ENCODE data around the gene HSPA2. TPM values are rescaled to one million over a fixed set of nuclear protein-coding genes. Genes with fewer than 3 reads are reported as not detected.
A peak's percentile ranks its signal among the peaks of the same experiment; 100 is the strongest.
"Not testable (repeated sequence)": the region's sequence is repeated elsewhere in the genome, so short reads cannot be mapped to it uniquely, and the experiment has no call there.

Gene HSPA2
- total and polyA plus RNA-seq, 11 donors = 3.2 to 96.0 (median 22.9) TPM

DNA sequence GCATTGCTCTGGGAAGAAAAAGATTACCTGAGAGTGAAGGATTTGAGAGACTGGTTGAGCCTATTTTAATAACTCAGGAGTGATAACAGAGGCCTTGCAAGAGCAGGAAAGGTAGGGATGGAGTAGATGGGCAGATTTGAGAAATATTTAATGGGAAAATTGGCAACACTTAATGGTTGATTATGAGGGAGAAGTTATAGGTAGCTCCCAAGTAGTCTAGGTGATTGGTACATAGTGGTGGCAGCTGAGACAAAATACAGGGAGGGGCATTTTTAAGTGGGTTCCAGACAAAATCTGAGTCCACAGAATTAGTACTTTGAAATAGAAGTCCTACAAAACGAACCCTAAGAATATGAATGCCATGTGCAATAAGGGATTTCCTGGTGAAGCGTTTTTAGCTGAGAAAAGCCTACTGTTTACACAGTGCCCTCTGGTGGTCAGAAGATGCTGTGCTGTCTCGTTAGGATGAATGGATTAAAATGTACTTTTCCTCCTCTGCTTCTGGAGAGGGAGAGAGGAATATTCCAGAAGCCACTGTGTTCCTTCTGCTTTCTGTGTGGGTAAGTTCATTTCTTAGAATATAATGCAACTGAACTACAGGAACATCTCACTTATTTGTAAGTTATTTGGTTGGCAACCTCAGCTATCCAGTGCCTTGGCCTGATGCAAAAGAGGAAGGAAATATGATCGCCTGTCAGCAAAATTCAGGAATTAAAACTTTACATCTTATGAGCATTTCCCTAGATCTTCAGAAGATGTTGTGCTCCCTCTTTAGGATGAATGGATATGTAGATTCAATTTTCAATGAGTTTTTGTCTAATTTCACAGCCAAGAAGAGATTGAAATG is 29.5 kb upstream of the HSPA2 start:
- peak overlapping the region in 2 of 12 donors; percentile 15 to 86 for H3K27ac ChIP-seq
- DNase-seq = peak in 4 of 5 donors; percentile 40 to 71 (median 58)
- 16 to 20% (median 18%) methylated on average over 4 of the region's 4 CpGs for whole genome bisulfite sequencing, 4 donors

GRCh38 chr14:64513271-64513670 is 27.3 kb upstream of the HSPA2 start:
- no peak for ATAC-seq
- no peak overlapping the region for H3K27ac ChIP-seq
- H3K27me3 ChIP-seq = no peaks in the 10 kb centered on the region
- intact Hi-C loops (cut with DNase I) = loop anchor here in 3 of 10 donors (5.0 to 10.0 kb wide), 3 partner anchors 78 to 168 kb away; no protein-coding TSS in a partner anchor
- H3K4me3 ChIP-seq = no peak overlapping the region
- H3K36me3 ChIP-seq = no peaks in the 10 kb centered on the region
- no peak for DNase-seq
- H3K4me1 ChIP-seq = peaks cover 3 to 82% (median 34%) of the 10 kb centered on the region in 12 donors
- 91 to 96% (median 93%) methylated on average over 2 of the region's 2 CpGs for WGBS, 4 donors
- TF ChIP-seq, protein P1, sequence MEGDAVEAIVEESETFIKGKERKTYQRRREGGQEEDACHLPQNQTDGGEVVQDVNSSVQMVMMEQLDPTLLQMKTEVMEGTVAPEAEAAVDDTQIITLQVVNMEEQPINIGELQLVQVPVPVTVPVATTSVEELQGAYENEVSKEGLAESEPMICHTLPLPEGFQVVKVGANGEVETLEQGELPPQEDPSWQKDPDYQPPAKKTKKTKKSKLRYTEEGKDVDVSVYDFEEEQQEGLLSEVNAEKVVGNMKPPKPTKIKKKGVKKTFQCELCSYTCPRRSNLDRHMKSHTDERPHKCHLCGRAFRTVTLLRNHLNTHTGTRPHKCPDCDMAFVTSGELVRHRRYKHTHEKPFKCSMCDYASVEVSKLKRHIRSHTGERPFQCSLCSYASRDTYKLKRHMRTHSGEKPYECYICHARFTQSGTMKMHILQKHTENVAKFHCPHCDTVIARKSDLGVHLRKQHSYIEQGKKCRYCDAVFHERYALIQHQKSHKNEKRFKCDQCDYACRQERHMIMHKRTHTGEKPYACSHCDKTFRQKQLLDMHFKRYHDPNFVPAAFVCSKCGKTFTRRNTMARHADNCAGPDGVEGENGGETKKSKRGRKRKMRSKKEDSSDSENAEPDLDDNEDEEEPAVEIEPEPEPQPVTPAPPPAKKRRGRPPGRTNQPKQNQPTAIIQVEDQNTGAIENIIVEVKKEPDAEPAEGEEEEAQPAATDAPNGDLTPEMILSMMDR (IDR thresholded peaks at IDR 0.05) = no peak
- TF ChIP-seq POLR2A (IDR thresholded peaks at IDR 0.05) = no peak
- no peaks in the 10 kb centered on the region for H3K9me3 ChIP-seq

More for the DNA sequence above, 29.5 kb upstream of the HSPA2 start:
- H3K36me3 ChIP-seq = no peaks in the 10 kb centered on the region
- H3K4me1 ChIP-seq = peaks cover 3 to 84% (median 55%) of the 10 kb centered on the region in 12 donors
- no peaks in the 10 kb centered on the region for H3K27me3 ChIP-seq
- ATAC-seq = peak; percentile 18 to 75 (median 55)
- peak overlapping the region in 1 of 12 donors; percentile 7 for H3K4me3 ChIP-seq
- TF ChIP-seq POLR2A (IDR thresholded peaks at IDR 0.05) = no peak
- TF ChIP-seq, protein P1 (IDR thresholded peaks at IDR 0.05) = peak; percentile 88 to 93 (median 91)
- intact Hi-C loops (cut with DNase I) = loop anchor here in 3 of 10 donors (5.0 to 10.0 kb wide), 3 partner anchors 76 to 166 kb away; no protein-coding TSS in a partner anchor
- H3K9me3 ChIP-seq = no peaks in the 10 kb centered on the region

DNA sequence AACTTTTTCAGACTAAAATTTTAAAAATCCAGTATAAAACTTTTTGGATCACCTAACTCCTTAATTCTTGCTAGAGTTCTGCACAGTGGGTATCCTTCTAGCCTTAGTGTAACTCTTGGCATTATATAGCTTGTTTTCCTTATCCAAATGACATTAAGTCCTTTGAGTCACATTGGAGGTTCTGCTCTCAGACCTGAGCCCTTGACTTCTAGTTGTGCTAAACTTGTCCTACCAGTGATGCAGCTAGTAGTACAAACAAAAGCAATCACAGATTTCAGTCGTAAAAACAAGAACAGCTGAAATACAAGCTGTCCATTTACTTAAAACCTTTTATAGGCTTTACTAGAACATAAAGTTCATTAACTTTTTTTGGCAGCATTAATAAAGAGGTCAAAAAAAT is 25.5 kb upstream of the HSPA2 start:
- no peak for TF ChIP-seq POLR2A (IDR thresholded peaks at IDR 0.05)
- TF ChIP-seq, protein P1 (IDR thresholded peaks at IDR 0.05) = no peak
- Histone ChIP-seq H3K27me3 (no peaks in the 10 kb centered on the region), H3K36me3 (no peaks in the 10 kb centered on the region), H3K4me1 (peaks cover 3 to 66% (median 24%) of the 10 kb centered on the region in 12 donors), H3K4me3 (no peak overlapping the region), H3K27ac (peak overlapping the region in 1 of 12 donors; percentile 12), H3K9me3 (no peaks in the 10 kb centered on the region)
- 28 to 40% (median 34%) methylated on average over 1 of the region's 1 CpG for WGBS, 4 donors
- intact Hi-C loops (cut with DNase I) = loop anchor here in 2 of 10 donors (10.0 kb wide), 2 partner anchors 80 to 170 kb away; no protein-coding TSS in a partner anchor
- ATAC-seq (peak in 2 of 4 donors; percentile 51 to 59), DNase-seq (no peak)

DNA sequence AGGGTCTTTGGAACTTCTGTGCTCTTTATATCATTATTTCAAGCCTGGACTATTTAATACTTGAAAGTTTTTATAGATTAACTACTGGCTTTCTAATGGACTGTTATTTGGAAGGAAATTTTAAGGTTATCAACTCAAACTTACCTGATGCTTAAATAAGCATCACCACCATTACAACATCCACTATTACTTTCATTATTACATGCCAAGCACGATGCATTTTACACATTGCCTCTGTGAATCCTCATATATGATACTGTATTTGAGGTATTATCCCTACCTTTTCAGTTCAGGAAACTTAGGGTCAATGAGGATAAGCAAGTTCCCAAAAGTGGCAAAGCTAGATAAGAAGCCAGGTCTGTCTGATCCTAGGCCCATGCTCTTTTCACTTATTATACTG is 23.6 kb upstream of the HSPA2 start:
- Histone ChIP-seq H3K36me3 (peaks cover 0 to 8% (median 5%) of the 10 kb centered on the region in 9 donors), H3K27me3 (no peaks in the 10 kb centered on the region), H3K27ac (no peak overlapping the region), H3K9me3 (no peaks in the 10 kb centered on the region), H3K4me1 (peaks cover 0 to 57% (median 11%) of the 10 kb centered on the region in 12 donors), H3K4me3 (no peak overlapping the region)
- WGBS, 4 donors = 83 to 94% (median 87%) methylated on average over 1 of the region's 1 CpG
- intact Hi-C loops (cut with DNase I) = loop anchor here in 2 of 10 donors (10.0 kb wide), 2 partner anchors 82 to 172 kb away; no protein-coding TSS in a partner anchor
- no peak for TF ChIP-seq POLR2A (IDR thresholded peaks at IDR 0.05)
- TF ChIP-seq, protein P1 (IDR thresholded peaks at IDR 0.05) = no peak
- ATAC-seq (no peak), DNase-seq (no peak)

DNA sequence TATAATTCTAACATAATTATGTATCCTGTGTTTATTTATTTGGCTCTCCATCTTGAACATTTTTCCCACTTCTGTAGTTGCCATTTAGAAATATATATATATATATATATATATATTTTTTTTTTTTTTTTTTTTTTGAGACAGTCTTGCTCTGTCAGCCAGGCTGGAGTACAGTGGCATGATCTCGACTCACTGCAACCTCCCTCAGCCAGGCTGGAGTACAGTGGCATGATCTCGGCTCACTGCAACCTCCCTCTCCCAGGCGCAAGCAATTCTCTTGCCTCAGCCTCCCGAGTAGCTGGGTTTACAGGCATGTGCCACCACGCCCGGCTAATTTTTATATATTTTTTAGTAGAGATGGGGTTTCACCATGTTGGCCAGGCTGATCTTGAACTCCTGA is 22.9 kb upstream of the HSPA2 start:
- H3K4me1 ChIP-seq = peaks cover 0 to 50% (median 8%) of the 10 kb centered on the region in 12 donors

More for the DNA sequence above, 22.9 kb upstream of the HSPA2 start:
- not testable (repeated sequence) for ATAC-seq, H3K4me3 ChIP-seq, H3K9me3 ChIP-seq, H3K27me3 ChIP-seq, DNase-seq, H3K27ac ChIP-seq
- intact Hi-C loops (cut with DNase I) = loop anchor here in 2 of 10 donors (10.0 kb wide), 2 partner anchors 83 to 173 kb away; no protein-coding TSS in a partner anchor
- WGBS, 4 donors = 81 to 91% (median 90%) methylated on average over 6 of the region's 6 CpGs
- H3K36me3 ChIP-seq = peaks cover 0 to 15% (median 12%) of the 10 kb centered on the region in 9 donors
